ENCODE measurements around the gene SCGB1D1.

DNA sequence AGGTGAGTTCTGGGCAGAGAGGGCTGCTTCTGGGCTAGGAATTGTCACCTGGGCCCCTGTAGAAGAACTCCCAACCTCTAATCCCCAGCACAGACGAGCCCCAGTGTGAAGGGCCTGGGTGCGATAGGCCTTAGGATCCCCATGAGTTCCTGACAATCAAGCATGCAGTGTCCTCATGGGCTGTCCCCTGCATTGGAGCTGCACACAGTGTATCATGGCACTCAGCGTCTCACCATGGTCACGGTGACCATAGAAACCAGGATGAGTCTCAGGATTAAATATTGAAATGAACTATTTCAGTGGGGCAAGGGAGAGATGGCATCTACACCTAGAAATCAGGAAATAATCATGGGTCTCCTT, 18.7 kb downstream of the SCGB1D1 start:
- TF ChIP-seq CTCF (IDR thresholded peaks at IDR 0.05 in 2 of 3, conservative IDR thresholded peaks at IDR 0.05 in 1 of 3; ENCODE audit: control insufficient read depth in 2 of 3, extremely low read depth in 1 of 3, insufficient read depth in 1 of 3, low read depth in 3 of 3, low read length in 3 of 3) (no peak), CBX5 (IDR thresholded peaks at IDR 0.05; ENCODE audit: low read depth) (no peak), ZZZ3 (IDR thresholded peaks at IDR 0.05; ENCODE audit: control insufficient read depth, insufficient read length, low read depth) (no peak), RAD21 (IDR thresholded peaks at IDR 0.05; ENCODE audit: insufficient read depth, low read depth, low read length) (no peak), POLR2A (IDR thresholded peaks at IDR 0.05; ENCODE audit: low read depth, low read length) (no peak), HDAC6 (IDR thresholded peaks at IDR 0.05; ENCODE audit: unreplicated experiment) (no peak), BHLHE40 (IDR thresholded peaks at IDR 0.05; ENCODE audit: borderline replicate concordance in 1 of 2, low read depth in 2 of 2, low read length in 1 of 2) (no peak)
- TF ChIP-seq, protein P1, sequence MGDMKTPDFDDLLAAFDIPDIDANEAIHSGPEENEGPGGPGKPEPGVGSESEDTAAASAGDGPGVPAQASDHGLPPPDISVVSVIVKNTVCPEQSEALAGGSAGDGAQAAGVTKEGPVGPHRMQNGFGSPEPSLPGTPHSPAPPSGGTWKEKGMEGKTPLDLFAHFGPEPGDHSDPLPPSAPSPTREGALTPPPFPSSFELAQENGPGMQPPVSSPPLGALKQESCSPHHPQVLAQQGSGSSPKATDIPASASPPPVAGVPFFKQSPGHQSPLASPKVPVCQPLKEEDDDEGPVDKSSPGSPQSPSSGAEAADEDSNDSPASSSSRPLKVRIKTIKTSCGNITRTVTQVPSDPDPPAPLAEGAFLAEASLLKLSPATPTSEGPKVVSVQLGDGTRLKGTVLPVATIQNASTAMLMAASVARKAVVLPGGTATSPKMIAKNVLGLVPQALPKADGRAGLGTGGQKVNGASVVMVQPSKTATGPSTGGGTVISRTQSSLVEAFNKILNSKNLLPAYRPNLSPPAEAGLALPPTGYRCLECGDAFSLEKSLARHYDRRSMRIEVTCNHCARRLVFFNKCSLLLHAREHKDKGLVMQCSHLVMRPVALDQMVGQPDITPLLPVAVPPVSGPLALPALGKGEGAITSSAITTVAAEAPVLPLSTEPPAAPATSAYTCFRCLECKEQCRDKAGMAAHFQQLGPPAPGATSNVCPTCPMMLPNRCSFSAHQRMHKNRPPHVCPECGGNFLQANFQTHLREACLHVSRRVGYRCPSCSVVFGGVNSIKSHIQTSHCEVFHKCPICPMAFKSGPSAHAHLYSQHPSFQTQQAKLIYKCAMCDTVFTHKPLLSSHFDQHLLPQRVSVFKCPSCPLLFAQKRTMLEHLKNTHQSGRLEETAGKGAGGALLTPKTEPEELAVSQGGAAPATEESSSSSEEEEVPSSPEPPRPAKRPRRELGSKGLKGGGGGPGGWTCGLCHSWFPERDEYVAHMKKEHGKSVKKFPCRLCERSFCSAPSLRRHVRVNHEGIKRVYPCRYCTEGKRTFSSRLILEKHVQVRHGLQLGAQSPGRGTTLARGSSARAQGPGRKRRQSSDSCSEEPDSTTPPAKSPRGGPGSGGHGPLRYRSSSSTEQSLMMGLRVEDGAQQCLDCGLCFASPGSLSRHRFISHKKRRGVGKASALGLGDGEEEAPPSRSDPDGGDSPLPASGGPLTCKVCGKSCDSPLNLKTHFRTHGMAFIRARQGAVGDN (IDR thresholded peaks at IDR 0.05): no peak

All from GM12878 (cell line).